ENCODE measurements around the gene MGMT.

MGMT gene

GRCh38 chr10:129730272-129730992, 263.4 kb downstream of the MGMT start:
- no peak for DNase-seq (ENCODE audit: low read depth)

GRCh38 chr10:129730993-129731325, 263.9 kb downstream of the MGMT start:
- no peak for DNase-seq (ENCODE audit: low read depth)

GRCh38 chr10:129740532-129741279, 273.7 kb downstream of the MGMT start:
- DNase-seq (ENCODE audit: low read depth): no peak

GRCh38 chr10:129741280-129741977, 274.4 kb downstream of the MGMT start:
- no peak for DNase-seq (ENCODE audit: low read depth)

- no peak for DNase-seq (ENCODE audit: low read depth)
Observed at GRCh38 chr10:129741978-129742741, 275.1 kb downstream of the MGMT start.

- DNase-seq (ENCODE audit: low read depth): no peak
Observed at GRCh38 chr10:129742742-129743550, 275.9 kb downstream of the MGMT start.

- DNase-seq (ENCODE audit: low read depth): no peak
Observed at GRCh38 chr10:129743738-129744133, 276.7 kb downstream of the MGMT start.

GRCh38 chr10:129744134-129745111, 277.4 kb downstream of the MGMT start:
- no peak for DNase-seq (ENCODE audit: low read depth)

GRCh38 chr10:129745186-129745750, 278.2 kb downstream of the MGMT start:
- no peak for DNase-seq (ENCODE audit: low read depth)

GRCh38 chr10:129754211-129755050, 287.4 kb downstream of the MGMT start:
- no peak for DNase-seq (ENCODE audit: low read depth)

GRCh38 chr10:129755158-129755591, 288.1 kb downstream of the MGMT start:
- no peak for DNase-seq (ENCODE audit: low read depth)

GRCh38 chr10:129755621-129756020, 288.6 kb downstream of the MGMT start:
- DNase-seq (ENCODE audit: low read depth): no peak

- no peak for DNase-seq (ENCODE audit: low read depth)
Observed at GRCh38 chr10:129756912-129757901, 290.2 kb downstream of the MGMT start.

- no peak for DNase-seq (ENCODE audit: low read depth)
Observed at GRCh38 chr10:129758207-129759021, 291.4 kb downstream of the MGMT start.

GRCh38 chr10:129759214-129760002, 292.4 kb downstream of the MGMT start:
- DNase-seq (ENCODE audit: low read depth): no peak

GRCh38 chr10:129760003-129760315, 292.9 kb downstream of the MGMT start:
- no peak for DNase-seq (ENCODE audit: low read depth)

Data from T follicular helper cell (primary cell).